Stimulated activated CD8-positive, alpha-beta memory T cell treated with anti-CD3 and anti-CD28 coated beads, Interleukin-4, amount 100 ng/mL, for 24 hours (primary cell): Measurements from ENCODE around the gene HHAT.
"Not testable (repeated sequence)": the region's sequence is repeated elsewhere in the genome, so short reads cannot be mapped to it uniquely, and the experiment has no call there.

Experiments used
- DNase-seq: peaks from one replicate; pipeline ENCODE4 v3.0.0-alpha.2; 2020; ENCODE audit warnings: low read depth

HHAT gene

DNA sequence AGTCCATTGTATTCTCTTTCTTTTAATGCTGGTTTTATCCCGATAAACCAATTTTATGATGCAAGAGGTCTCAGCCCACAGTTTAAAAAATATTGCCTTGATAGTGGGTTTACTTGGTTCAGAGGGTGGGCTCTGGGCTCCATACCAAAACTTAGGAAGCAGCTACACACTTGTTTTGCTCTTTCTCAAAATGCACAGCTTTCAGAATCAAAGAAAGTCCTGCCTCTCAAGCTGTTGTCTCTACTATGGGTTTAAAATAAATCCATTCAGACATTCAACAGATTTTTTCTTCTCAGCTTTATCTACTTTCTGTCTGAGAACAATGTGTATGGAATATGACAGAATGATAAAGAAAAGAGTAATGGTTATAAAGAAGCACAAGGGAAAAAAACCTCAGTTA, 14.8 kb upstream of the HHAT start:
- no peak for DNase-seq

DNA sequence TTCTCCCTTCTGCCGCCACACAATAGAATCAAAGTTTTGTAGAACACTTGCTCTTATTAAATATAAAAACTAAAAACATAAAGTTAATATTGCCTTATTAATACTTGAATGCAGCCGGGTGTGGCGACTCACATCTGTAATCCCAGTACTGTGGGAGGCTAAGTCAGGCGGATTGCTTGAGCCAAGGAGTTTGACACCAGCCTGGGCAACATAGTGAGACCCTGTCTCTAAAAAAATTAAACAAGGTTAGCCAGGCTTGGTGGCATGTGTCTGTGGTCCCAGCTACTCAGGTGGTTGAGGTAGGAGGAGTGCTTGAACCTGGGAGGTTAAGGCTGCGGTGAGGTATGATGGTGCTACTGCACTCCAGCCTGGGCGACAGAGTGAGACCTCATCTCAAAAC, 13.2 kb upstream of the HHAT start:
- no peak for DNase-seq

DNA sequence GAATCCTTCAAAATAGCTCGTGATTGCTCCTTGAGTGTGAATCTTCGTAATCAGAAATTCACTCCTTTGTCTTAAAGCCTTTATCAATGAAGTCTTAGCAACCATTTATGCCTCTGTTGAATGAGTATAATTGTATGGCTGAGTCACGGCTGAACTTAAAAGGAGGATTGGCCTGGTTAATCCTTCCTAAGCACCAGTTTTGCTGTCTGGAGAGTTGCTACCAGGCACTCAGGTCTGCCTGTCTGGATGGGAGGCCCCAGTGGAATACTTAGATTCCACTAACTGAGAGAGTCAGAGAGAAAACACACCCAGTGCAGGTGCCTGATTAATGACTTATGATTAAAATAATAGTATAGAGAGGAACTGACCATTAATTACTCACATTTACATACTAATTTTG, 7.6 kb upstream of the HHAT start:
- DNase-seq, result no peak

DNA sequence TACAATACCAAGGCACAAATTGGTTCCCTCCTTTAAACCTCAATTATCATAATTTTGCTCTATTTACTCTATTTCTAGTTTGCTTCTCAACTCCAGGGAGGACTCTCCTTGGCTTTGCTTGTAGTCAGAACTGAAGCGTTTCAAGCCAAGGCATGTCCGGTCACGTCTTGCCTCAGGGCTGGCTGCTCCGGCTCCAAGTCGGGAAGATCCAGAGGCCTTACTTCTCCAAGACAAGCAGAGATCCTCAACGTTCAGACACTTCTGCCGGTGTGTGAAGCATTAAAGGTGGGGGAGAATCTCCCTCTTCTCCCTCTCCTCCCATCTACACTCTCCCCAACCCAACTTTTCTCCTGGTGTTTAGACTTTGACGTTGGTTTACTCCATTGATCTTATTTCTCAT, 7.2 kb upstream of the HHAT start:
- DNase-seq, result no peak

DNA sequence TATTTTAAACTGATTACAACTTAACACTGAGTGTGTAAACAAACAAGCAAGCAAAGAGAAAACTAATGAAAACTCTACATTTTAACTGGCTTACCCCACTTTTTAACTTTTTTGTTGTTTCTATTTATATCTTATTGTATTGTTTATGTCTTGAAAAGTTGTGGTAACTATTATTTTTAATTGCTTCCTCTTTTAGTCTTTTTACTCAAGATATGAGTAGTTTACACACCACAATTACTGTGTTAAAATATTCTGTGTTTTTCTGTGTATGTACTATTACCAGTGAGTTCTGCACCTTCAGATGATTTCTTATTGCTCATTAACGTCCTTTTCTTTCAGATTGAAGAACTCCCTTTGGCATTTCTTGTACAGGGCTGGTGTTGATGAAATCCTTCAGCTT, 4.7 kb upstream of the HHAT start:
- DNase-seq, result no peak

DNA sequence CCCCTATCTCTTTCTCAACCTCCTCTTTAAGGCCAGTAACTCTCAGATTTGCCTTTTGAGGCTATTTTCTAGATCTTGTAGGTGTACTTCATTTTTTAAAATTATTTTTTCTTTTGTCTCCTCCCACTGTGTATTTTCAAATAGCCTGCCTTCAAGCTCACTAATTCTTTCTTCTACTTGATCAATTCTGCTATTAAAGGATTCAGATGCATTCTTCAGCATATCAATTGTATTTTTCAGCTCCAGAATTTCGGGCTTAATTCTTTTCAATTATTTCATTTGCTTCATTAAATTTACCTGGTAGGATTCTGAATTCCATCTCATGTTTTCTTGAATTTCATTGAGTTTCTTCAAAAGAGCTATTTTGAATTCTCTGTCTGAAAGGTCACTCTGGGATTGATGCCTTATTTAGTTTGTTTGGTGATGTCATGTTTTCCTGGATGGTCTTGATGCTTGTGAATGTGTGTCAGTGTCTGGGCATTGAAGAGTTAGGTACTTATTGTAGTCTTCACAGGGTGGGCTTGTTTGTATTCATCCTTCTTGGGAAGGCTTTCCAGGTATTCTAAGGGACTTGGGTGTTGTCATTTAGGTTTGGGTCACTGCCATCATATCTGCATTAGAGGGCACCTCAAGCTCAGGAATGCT, 3.6 kb upstream of the HHAT start:
- DNase-seq, result no peak

DNA sequence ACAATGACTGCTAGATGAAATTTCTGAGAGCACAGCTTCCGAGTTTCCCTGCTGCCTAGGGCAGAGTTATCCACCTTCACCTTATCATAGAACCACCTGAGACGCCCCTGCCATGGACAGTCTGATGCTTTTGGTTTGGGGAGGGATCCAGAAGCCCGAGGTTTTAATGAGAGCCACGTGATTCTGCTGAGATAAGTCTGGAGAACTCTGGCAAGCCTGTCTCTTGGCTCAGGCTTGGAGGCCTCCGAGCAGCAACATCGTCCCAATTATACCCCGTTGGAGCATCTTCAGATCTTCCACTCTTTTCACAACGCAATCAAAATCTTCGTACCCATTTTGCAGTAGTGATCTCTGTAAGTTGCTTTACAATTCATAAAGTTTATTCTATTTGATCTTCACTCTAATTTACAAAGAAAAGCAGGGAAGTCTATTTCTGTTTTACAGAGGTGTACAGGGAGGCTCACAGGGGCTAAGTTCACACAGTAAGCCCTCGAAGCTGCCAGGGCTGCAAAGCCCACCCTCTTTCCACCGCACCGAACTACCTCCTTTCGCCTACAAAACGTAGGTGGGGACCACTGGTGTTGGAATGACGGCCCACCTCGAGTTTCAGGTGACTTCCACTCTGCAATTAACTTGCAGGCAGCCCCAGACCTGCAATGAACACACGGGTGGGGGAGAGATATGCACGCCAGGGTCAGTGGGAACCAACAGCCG, 513 bp upstream of the HHAT start:
- no peak for DNase-seq

DNA sequence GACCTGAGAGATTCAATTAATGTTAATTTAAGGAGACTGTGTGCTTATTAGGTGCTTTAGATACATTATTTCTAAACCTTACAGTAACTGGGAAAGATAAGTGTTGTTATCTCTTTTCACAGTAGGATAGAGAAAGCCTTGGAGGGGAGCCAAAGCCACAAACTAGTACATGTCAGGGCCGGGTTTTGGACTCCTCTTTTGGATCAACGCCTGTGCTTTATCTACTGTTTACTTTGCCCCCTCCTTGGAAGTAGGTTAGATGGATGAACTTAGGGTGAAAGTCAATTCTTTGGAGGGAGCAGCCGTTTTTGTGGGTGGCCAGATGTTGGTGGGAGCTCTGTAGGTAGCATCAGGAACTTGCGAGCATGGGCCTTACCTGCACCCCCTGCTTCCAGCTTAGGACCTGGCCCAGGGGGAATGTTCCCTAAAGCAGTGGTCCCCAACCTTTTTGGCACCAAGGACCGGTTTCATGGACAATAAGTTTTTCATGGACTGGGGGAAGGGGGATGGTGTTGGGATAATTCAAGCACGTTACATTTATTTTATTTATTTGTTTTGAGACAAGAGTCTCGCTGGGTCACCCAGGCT, 1.7 kb downstream of the HHAT start:
- DNase-seq, result no peak

DNA sequence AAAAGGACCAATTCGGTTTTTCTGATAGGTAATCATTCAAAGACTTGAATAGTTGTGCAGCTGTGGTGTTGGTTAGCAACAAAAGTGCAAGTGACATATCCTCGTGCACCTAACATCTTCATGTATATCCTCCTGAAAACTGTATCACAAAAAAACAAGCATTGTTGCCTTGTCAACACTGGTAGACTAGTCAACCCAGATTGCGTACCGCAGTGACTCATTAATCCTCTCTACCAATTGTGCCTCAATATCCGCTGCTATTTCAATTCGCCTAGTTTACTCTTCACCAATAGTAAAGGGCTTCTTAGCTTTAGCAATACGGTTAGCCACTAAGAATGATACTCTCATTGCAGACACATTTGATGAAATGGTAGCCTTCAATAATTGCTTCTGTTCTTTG, 3.5 kb downstream of the HHAT start:
- DNase-seq, result no peak

DNA sequence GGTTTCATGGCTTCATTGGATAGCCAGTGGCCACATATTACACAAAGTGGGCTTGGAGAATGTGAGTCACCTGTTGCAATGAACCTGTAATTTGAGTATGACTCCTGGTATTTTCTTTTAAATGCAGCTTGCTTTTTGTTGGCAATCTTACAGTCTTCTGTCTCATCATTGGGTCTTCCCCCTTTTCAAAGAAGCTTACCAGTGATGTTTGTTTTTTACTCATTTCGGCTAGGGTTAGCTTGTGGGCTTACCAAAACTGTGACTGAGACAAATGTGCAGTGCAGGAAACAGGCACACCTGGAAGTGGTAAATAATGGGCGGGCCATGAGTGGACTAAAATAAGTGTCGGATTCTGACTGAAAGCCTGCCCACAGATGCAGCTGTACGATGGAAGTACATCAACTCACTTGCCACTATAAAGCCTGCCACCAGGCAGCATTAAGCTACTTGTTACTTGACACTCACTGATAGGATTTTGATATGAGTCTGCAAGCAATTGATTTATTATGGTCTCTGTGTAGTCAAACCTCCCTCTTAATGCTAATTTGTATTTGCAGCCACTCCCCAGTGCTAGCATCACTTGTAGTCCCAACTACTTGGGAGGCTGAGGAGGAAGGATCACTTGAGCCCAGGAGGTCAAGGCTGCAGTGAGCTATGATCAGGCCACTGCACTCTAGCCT, 4.2 kb downstream of the HHAT start:
- DNase-seq, result peak; percentile 19

DNA sequence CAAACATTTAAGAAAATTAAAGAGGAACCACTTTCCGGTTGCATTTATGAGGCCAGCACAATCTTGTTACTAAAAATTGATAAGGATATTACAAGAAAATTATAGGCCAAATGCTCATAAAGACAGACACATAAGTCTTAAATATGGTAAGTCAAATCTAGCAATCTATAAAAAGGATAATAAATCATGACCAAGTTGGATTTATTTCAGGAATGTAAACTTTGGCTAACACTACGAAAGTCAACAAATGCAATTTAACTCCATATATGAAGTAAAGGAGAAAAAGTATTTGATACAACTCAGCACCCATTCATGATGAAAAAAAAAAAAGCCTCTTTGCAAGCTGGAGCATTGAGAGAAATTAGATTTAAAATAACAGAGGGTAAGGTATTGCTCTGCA, 6.3 kb downstream of the HHAT start:
- DNase-seq, result no peak

DNA sequence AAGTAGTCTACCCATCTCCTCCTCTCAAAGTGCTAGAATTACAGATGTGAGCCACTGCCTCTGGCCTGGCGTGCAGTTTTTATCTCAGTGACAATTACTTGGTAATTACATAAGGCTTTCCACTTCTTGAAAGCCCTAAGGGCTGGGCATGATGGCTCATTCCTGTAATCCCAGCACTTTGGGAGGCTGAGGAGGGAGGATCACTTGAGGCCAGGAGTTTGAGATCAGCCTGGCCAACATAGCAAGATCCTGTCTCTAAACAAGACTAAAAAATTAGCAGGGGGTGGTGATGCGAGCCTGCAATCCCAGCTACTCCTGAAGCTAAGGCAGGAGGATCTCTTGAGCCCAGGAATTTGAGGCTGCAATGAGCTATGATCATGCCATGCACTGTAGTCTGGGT, 7.7 kb downstream of the HHAT start:
- no peak for DNase-seq

DNA sequence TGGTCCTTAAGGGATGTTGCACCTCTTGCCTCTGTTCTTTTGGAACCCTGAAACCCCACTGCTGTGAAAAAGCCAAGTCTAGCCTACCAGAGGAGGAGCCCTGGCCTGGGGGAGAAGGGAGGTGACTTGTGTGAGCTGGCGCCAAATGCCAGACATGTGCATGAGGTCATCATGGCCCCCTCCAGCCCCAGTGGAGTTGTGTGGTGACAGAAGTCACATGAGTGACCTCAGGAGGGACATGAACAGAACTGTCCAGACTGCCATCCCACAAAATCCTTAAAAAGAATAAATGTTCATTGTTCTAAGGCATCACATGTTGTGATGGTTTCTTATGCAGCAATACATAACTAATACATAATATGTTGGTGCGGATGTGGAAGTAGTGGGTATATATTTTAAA, 10.8 kb downstream of the HHAT start:
- DNase-seq, result no peak

DNA sequence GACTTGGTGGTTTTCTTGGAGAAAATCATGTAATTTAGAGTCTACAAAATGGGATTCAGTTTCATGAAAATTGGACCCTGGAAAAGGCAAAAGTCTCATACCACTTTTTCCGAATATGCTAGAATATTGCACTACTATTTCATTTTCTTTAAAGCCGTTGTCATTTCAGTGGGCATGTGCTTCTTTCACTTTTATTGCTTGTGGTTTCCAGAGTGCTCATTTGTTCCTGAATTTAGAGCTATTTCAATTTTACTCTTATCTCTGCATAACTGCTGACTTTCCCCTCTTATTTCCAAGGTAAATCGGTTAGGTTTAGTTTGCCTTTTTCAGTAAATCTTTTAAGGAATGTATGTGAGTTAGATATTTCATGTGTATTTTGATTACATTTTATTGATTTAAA, 11.6 kb downstream of the HHAT start:
- no peak for DNase-seq

DNA sequence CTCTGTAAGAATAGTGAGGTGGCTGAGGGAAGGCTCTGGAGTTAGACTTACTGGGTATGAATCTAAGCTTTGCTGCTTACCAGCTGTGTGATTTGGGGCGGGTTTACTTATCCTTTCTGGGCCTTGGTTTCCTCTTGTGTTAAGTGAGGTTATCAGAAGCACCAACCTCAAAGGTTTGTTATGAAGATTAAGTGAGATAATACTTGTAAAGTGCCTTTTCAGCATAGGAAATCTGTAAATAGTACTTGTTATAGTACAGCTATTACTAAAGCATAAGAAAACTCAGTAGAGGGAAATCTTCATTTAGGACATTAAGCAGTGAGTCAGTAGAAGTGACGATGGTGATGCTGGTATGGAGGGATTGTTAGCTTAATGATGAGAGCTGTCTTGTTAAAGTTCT, 12.1 kb downstream of the HHAT start:
- no peak for DNase-seq

DNA sequence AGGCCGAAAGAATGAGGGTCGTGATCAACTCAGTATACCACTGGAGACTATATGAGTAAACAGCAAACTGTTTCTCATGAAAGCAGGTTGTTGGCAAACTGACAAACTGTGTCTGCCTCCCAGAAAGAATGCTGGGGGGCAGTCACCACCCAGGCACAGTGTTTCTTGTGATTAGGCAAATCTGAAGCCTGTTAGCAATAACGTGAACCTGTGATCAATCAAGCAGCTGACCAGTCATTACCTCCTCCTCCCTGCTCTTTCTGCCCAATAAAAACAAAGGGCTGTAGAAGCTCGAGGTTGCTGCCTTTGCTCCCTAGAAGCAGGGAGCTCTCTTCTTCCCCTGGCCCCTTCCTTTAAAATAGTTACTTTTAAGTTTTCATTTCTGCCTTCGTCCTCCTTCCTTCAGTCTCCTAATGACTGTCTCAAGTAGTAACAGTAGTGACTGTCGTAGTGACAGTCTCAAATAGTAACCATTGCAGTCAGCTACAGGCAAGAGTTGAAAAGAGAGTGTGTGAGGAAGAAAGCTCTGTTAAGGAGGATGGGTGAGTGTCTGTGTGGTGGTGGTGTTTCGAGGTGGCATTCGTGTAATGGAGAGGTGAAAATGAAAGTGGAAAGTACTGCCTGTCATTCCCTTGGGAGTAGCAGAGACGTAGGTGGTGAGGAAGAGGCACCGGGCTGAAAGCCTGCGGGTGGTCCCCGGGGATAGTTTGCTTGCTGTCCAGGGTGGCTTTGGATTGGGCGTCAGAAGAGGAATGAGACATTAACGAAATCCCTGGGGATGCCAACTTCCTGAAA, 14.5 kb downstream of the HHAT start:
- no peak for DNase-seq

DNA sequence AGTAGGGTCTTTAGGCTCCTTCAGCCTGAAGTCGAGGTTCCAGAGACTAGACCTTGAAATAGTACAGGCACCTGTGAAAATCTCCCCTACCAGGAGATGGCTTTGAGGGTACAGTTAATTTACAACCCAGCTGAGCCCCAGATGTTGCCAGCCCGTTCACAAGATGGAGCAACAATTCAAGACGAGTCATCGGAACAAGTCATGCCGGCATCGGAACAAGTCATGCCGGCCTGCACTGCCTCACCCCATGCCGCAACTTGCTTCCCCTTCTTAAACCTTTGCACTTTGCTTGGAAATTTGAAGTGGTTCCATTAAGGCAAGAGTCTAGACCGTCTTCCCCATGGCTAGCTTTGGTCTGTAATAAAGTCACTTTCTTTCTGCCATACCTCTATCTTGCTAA, 16.0 kb downstream of the HHAT start:
- DNase-seq, result no peak

DNA sequence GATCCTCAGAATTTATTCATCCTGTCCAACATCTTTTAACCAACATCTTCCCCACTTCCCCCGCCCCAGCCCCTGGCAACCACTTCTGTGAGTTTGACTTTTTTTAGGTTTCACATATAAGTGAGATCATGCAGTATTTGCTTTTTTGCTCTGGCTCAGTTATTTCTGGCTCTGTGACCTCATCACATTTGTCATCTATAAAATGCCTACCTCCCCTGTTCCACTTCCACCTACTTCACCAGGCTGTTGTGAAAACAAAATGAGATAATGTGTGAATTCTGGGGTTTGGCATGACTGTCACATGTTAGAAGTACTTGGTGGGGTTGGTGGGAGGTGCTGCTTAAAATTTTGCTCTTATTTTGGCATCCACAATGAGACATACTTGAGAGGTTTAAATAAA, 18.4 kb downstream of the HHAT start:
- DNase-seq, result peak; percentile 7

DNA sequence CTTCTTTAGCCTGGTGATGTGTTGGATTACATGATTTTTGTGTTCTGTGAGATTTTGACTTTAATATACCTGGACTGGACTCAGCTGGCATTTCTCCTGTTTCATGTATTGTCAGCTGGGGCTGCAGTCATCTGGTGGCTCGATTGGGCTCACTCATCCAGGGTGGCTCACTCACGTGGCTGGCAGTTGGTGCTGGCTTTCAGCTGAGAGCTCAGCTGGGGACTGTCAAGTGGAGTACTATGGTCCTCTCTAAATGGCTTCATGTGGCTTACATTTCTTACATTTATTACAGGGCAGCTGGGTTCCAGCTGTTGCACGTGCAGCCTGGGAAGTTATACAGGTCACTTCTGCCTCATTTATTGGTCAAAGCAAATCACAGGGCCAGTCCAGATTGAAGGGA, 22.8 kb downstream of the HHAT start:
- no peak for DNase-seq

DNA sequence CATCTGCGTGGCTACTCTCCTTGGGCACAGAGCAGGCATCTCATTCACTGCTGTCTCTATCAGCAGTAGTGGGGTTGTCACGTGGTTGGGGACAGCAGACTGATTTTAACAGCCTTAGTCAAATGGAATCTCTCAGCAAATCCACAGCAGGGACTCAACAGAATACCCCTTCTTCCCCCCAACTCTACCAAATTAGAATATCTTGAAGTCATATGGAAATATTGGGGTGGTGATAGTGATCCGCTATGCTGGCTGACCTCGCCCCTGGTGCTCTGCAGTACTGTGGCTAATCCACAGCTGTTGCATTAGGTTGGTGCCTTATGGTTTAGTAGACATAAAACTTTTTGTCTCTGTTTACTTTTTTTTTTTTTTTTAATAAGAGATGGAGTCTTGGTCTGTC, 23.9 kb downstream of the HHAT start:
- no peak for DNase-seq

DNA sequence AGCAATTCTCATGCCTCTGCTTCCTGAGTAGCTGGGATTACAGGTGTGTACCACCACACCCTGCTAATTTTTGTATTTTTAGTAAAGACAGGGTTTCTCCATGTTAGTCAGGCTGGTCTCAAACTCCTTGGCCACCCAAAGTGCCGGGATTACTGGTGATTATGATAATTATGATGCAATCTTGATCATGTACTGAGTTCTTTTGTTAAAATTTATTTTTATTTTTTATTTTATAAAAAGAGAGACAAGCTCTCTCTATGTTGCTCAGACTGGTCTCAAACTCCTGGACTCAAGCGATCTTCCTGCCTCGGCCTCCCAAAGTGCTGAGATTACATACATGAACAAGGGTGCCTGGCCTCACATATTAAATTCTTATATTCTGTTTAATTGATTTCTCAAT, 25.6 kb downstream of the HHAT start:
- not testable (repeated sequence) for DNase-seq

DNA sequence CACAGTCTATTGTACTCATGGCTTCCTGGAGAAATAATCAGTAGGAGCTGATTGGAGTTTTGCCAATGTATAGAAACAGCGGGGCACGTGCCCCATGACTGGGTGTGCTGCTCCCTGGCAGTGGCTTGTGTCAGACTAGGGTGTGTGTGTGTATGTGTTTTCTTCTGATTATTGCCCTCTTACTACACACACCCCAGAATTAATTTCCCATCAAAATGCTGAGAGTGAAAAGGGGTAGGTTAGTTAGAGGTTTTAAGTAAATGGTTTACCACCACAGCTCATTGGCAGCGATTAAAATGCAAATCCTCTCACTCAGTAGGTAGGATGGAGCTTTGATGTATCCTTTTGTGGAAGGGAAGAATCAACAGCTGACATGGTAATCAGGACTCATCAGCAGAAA, 29.9 kb downstream of the HHAT start:
- no peak for DNase-seq
